Activated gamma-delta T cell (primary cell): ENCODE measurements around the gene RALGPS1.

Experiments
- DNase-seq: peaks from one replicate; lab custom pipeline; 2025; lab: John Stamatoyannopoulos, UW

The RALGPS1 gene

DNA sequence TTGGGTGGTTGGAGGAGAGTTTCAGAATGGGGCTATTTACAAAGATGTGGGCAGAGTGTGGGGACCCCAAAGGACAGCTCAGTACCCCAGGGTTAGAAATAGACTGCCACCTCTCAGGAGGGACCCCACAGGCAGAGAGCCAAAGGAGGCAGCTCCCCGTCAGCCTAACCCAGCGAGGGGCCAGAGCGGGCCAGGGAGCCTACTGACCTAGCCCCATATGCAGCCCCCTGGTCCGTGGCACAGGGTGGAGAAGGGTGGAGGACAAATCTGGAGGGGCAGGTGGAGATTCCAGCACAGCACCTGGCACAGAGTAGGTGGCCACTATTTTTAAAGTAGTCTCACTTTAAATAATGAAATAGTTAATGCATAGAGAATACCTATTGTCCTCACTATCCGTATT is 275.0 kb downstream of the RALGPS1 start:
- DNase-seq: no peak

DNA sequence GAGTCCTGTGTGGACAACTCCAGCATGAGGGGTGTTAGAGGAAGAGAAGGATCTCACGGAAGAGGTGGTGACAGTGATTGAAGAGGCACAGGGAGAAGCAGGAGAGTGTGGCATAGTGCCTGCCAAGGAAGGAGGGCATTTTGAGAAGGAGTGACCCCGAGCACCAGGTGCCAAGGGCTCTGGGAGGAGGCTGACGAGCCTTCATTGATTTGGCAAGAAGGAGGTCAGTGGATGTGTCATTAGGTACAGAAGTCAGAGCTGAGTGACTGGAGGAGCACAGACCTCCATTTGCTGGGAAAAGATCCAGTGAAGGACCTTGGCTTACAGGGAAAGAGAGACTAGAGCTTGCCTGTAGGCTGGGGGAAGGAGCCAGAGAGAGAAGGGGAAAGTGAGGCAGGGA is 278.2 kb downstream of the RALGPS1 start:
- DNase-seq: no peak

DNA sequence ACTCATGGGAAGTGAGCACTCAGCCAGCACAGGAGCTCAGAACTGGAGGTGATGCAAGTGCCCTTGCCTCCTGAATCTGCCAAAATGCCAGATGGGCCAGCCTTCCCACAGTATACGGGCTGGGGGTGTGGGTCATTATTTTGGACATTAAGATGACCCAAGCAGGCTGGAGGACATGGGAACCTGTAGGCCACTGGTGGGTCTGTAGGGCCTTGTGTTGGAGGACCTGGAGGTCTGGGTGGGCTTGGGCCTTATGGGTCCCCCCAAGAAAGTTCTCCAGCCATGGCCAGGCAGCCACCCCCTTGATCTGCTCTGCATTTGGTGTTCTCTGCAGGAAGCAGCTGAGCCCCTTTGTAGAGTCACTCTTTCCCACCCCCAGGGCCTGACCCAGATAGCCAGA is 278.9 kb downstream of the RALGPS1 start:
- no peak for DNase-seq

DNA sequence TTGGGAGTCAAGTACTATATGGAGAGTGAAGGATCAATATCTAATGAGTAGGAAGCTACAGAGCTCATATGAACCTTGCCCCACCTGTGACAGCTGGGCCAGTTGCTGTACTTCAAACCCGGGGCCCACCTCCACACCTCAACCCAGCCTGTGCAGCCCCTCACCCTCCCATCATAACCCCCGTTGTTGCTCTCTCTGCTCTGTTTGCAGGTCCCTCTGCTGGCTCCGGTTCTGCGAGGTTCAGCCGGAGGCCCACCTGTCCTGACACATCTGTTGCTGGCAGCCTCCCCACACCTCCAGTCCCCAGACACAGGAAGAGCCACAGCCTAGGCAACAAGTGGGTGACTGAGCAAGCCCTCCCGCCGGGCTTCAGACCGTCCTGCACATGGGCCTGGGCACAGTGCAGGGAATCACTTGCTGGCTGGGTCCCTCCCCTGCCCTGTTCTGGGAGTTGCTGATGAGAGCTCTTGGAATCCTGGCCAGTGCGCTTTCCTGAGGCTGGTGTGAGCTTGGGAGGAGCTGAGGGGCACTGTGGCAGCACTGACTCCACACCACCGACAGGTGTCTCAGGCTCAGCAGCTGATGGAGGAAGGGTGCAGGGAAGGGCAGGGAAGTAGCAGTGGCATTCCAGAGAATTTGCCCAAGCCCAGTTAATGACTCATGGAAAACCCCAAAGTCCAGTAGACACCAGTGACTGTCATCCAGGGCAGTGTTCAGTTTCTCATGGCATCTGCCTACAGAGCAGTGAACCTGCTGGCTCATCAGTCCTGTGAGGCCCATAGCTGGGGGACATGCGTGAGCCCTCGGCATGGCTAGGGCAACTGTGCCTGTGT is 280.5 kb downstream of the RALGPS1 start:
- DNase-seq: no peak

DNA sequence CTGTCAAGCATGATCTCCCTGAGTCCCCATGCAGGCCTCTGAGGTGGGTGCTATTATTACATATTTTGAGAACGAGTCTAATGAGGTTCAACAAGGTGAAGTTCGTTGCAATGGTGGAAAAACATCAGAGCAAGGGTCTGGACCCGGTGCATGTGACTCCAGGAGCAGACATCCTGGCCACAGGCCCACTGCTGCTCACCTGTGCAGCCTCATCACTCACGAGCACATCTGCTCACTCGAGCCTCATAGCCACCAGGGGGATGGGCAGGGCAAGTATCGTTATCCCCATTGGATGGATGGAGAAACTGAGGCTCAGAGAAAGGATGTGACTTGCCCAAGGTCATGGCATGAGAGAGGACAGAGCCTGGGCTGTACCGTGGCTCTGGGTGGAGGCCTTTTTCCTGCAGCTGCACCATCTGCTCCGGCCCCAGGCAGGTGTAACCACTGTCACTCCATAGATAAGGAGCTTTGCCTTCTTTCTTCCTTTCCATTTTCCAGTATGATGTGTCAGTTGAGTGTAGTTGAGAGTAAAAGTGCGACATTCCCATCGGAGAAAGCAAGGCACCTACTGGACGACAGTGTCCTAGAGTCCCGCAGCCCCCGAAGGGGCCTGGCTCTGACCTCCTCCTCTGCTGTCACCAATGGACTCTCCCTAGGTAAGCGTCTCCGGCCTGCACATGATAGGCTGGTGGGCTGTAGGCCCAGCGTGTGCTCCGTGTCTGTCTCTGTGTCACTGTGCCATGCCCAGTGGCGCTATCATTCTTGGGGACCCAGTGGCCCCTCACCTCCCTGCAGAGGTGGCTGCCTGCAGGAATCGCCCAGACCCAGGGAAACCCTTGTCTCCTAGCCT is 281.6 kb downstream of the RALGPS1 start:
- no peak for DNase-seq

DNA sequence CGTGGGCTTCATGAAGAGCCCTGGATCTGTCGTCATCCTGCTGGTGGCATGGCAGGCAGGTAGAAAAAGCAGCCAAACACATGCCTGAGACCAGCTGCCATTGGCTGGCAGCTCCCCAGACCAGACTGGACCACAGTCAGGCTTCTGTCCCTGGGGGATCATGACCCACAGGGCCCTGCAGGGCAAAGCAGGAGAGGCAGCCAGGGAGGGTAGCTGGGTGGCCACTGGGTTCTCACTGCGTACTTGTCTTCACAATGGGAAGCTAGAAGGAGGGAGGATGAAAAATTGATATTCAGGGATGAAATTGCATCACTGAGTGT is 282.2 kb downstream of the RALGPS1 start:
- DNase-seq: no peak

DNA sequence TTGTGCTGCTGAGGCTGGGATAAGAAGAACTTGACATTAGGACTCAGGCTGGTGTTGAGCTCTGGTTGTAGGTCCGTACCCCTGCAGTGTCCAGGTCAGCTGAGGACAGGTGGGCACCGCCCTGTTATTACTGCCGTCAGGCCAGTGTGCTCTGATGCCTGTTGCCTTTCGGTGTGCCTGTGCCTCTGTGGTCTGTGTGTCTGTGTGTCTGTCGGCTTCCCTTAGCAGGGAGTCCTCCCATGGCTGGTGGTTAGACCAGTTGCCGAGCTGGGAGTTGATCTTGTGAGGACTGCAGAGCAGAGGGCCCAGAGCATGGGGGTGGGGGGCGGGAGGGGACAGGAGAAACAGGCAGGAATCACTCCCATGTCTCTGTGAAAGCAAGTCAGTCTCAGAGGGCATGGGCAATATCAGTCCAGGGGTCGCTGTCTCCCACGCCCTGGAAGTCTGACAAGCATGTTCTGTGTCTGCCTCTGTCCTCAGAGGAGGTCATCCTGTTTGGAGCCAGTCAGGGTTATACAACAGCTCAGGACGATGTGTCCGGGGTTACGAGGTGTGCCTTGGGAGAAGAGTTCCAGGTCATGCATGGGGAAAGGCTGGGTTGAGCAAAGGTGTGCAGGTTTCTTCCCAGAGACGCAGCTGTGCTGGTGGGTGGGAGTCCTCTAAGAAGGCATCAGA is 282.7 kb downstream of the RALGPS1 start:
- DNase-seq: no peak

DNA sequence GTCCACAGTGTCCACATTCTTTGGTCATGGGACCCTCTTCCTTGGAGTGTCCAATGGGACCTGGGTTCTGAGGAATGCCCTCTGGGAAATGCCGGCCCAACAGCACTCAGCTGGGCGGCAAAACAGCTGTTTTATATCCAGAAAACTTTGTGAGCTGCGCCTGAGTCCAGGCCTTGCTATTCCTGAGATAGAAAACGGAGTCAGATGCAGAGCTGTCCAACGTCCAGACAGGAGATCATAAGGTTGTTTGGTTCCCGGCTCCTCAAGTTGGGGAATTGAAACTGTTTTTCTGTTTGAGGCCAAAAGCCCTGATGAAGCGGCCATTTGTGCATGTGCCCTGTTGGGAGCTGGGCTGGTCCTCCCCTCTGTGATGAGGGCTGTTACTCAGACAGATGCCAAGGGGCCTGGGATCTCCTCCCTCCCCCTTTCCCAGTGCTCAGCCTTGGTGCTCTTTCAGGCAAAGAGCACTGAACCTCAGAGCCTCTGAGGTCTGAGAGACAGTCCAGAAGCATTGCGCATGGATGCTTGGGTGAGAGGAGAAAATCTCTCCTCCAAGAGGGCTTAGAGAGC is 283.4 kb downstream of the RALGPS1 start:
- no peak for DNase-seq

DNA sequence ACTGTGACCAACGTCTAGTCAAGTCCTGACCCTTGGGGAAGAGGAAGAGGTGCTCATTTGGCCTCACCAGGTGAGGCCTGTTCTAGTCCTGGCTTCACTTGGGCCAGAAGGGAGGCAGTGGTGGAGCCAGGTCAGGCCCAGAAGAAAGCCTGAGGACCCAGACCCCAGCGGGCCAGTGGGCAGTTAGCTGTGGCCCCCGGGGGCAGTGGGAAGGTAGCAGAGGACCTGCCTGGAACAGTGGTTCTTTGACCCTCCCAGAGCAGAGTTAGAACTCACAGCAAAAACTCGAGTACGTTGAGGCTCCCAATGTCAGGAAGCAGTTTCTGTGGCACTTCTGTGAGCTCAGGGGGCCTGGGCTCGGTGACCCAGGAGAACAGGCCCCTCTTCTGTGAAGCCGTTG is 284.0 kb downstream of the RALGPS1 start:
- no peak for DNase-seq

DNA sequence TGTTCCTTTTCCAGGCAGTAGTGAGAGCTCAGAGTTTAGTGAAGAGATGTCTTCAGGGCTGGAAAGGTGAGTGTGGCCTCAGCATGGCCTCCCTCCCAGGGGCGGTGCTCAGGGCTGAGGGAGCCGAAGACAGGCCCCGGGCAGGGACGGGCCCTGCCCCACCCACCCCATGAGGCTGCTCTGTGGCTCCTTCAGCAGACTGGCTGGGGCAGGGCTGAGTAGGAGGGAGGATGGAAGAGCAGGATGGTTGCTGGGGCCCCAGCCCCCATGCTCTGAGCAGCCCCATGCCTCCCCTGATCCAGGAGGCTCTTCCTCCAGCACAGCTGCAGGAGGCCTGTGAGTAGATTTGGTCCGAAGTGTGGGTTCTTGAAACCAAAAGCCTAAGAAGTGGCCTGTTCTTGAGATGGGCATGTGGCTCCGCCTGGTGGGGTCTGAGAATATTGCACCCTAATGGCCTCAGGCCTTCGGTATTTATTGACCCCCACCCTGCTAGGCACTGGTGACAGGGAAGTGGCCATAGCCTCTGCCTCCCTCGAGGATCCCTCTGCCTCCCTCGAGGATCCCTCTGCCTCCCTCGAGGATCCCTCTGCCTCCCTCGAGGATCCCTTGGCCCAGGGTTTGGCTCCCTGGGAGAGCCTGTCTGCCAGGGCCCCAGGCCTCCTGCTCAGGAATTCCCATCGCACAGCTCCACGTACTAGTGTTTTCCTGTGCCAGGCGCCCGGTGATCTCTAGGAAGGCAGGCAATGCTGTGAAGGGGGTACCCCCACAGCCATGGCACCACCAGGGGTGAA is 284.6 kb downstream of the RALGPS1 start:
- DNase-seq: no peak

DNA sequence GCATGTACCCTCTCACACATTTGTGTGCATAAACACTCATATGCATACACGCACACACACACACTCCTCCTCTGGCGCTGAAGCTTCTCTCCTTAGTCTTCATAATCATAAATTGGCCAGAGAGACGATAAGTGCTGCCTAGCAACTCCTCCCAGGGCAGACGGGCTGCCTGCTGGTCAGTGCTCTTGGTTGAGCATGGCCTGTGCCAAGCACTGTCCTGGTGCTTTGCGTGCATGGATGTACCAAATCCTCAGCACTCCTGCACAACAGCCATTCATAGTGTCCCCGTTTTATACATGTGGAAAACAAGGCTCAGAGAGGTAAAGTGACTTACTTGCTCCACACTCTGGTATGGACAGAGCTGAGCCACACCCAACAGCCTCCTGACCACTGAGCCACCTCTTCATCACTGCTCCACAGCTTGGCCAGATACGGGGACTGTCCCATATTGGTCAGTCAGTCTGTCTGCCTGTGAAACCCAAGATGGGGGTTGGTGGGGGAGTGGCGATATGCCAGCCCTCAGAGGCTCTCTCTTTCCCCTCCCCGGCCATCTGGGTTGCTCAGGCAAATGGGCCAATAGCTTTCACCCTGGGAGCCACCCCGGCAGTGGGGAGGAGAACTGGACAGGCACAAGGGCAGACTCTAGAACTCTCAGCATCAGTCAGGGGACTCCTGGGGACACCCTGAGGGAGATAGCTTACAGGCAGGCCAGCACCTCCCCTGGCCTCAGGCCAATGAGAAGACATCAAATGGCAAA is 285.7 kb downstream of the RALGPS1 start:
- no peak for DNase-seq

DNA sequence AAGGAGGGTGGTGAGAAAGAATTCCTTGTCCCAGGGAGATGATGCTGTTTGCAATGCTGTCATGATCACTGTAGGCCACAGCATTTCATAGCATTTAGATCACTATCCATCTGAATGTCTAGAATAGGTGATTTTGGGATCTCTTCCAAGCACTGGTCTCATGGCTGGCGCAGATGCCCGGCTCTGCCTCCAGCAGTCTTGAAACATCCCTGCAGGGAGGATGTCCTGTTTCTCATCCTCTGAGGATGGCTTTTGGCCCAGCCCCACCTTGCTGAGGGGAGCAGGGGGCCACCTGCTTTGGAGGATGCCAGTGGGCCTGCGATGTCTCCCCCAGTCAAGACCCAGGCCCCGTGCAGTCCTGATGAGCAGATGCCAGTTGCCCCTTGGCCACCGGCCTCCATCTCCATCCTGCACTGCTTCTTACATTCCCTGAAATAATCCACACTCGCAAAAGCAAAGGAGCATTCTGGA is 286.5 kb downstream of the RALGPS1 start:
- DNase-seq: no peak

DNA sequence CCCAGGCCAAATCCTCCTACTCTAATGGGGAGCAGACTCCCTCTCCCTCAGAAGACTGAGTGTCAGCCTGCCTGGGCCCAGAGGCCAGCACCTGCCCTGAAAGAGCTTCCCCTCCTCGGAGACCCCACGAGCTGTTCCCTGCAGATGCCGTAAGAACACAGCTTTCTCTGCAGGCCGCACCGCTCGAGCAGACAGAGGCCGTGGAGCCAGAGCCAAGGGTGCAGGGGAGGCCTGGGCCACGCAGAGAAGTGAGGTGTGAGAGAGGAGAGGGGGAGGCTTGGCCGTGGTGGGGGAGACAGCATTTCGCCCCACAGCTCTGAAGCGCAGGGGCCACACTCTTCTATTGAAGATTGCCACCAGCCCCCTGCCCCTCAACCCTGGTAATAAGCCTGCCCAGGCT is 287.1 kb downstream of the RALGPS1 start:
- no peak for DNase-seq

DNA sequence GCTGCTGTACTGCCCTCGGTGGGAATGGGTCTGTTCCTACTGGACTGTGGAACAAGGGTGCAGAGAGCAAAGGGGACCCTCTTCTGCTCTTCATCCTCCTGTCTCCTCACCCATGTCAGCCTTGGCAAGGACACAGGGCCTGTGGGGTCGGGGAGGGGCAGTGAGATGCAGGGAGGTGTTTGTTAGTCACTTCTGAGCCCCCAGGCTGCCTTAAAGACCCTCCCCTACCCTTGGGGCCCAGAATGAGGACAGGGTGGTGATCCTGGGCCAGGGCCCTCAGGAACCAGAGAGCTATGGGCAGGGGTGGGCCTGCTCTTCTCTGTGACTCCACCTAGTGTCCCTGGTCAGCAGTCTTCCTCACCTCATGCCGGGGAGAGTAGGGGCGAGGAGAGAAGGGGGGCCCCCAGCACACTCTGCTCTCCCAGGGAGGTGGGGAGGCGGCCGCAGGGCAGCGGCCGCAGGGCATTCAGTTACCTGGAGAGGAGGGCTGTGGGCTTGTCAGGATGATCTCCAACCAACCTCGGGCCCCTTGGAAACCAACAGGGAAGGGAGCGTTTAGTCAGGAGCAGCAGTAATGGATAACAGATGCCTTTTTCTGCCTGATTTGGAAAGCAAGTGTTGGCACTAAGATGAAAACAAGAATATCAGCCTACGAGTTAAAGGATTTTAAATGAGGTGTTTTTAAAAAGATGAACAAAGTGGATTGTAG is 288.0 kb downstream of the RALGPS1 start:
- DNase-seq: no peak

DNA sequence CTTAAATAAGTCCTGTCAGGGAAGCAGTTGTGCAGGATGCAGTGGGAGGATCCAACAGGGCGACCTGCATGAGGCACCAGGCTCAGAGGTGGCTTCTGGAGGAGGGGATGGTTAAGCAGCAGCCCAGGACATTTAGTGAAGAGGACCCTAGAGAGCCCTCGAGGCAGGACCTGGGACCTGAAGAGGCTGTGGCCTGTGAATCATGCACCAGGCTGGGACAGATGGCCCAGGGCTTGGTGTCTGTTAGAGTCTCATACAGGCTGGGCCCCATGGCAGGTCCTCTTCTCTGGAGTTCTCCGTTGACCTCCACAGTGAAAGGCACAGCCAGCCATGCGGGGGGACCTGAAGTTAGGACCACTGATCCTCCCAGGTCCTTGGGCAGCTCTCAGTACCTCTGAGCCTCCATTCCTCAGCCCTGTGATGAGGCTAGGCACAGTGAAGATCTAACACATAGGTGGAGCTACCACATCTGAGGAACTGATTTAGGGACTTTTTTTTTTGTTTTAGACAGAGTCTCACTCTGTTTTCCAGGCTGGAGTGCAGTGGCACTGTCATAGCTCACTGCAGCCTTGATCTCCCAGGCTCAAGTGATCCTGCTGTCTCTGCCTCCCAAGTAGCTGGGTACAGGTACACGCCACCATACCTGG is 289.2 kb downstream of the RALGPS1 start:
- DNase-seq: no peak

DNA sequence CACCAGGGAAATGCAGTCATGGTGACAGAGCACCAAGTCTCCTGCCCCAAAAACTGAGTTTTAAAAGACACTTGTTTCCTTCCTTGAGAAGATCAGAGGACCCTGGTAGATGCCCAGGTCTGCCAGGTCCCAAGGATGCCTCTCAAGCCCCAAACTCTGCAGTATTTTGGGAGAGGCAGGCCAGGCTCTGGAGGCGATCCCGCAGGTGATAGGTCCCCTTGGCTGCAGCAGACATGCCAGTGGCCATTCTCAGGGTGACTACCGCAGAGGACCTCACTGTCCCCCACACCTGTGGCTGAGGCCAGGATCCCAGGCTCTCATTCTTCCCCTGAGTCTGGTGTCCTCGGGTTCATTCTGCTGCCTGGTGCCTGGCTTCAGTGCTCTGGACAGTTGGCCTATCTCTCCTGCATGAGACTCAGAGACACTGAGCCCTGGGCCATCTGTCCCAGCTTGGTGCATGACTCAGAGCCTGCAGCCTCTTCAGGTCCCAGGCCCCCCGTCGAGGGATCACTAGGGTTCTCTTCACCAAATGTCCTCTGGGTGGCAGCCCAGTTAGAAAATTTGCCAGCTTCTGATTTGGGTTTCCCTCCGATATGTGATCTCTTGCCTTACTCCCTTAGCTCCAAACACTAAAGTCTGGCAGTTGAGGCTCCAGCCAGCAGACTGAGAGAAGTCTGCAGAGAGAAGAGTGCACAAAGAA is 290.3 kb downstream of the RALGPS1 start:
- DNase-seq: no peak

DNA sequence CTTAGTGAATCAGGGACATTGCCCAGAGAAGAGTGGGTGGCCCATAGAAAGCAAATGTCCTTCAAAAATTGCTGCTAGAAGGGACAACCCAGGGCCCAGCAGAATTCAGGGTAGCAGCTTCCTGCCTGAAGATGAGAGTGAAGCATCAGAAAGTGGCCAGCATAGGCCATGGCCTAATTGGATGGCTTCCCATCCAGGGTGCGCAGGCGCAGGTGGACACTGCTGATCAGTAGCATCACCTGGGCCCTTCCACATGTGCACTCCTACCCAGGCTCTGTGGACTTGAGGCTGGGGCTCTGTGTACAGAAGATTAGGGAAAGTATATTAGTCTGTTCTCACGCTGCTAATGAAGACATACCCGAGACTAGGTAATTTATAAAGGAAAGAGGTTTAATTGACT is 291.4 kb downstream of the RALGPS1 start:
- no peak for DNase-seq

DNA sequence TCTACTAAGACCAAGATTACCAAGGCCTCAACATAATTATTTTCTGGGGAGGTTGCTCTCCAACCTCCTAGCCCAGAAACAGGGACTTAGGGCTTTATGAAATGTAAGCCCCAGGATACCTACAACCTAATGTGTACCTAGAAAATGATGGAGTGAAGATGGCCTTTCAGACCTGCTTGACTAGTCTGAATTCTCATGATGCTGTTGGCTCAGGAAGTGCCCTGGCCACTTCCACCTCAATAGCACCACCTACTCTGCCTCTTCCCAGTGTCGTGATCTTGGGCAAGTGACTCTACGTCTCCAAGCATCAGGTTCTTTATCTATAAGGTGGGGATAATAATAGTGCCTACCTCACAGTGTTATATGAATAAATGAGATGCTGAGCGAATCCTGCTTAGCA is 292.1 kb downstream of the RALGPS1 start:
- DNase-seq: no peak
